Testis (tissue), 2 donors: Measurements from ENCODE around the gene CHN2.

ENCODE experiments used
- POLR2A ChIP-seq: fragments of 450-650 bp; IDR thresholded peaks from one replicate; pipeline ENCODE4 v1.6.1; 2017; ENCODE audit warnings: antibody characterized with exemption, mild to moderate bottlenecking, moderate library complexity
- TF ChIP-seq, protein P1 (sequence below), 3 experiments: fragments of 450-650 bp in 2 of 3; fragments of 200-600 bp in 1 of 3; sonication (generic) in 1 of 3; IDR thresholded peaks; one replicate each; pipeline ENCODE4 v1.5.1; 2016 to 2019; ENCODE audit warnings: antibody characterized with exemption in 3 of 3, mild to moderate bottlenecking in 2 of 3, moderate library complexity in 1 of 3

GRCh38 chr7:29463504-29464158, 269.1 kb downstream of the CHN2 start:
- TF ChIP-seq, protein P1, sequence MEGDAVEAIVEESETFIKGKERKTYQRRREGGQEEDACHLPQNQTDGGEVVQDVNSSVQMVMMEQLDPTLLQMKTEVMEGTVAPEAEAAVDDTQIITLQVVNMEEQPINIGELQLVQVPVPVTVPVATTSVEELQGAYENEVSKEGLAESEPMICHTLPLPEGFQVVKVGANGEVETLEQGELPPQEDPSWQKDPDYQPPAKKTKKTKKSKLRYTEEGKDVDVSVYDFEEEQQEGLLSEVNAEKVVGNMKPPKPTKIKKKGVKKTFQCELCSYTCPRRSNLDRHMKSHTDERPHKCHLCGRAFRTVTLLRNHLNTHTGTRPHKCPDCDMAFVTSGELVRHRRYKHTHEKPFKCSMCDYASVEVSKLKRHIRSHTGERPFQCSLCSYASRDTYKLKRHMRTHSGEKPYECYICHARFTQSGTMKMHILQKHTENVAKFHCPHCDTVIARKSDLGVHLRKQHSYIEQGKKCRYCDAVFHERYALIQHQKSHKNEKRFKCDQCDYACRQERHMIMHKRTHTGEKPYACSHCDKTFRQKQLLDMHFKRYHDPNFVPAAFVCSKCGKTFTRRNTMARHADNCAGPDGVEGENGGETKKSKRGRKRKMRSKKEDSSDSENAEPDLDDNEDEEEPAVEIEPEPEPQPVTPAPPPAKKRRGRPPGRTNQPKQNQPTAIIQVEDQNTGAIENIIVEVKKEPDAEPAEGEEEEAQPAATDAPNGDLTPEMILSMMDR (IDR thresholded peaks at IDR 0.05): no peak
- TF ChIP-seq POLR2A: no peak
